HepG2 (cell line): ENCODE measurements around the gene NDUFAF5. TPM values are rescaled to one million over a fixed set of nuclear protein-coding genes. Genes with fewer than 3 reads are reported as not detected.

ENCODE experiments used
- NKX3-1 ChIP-seq: sonication (generic); formaldehyde crosslinking; IDR thresholded peaks from 2 replicates; pipeline ENCODE4 v1.5.0; 2020; ENCODE audit warnings: missing genetic modification reagents
- ZNF329 ChIP-seq: sonication (generic); formaldehyde crosslinking; IDR thresholded peaks from 2 replicates; pipeline ENCODE4 v1.9.0; 2021; ENCODE audit warnings: low read depth, mild to moderate bottlenecking, missing genetic modification reagents
- ZNF431 ChIP-seq: sonication (generic); formaldehyde crosslinking; IDR thresholded peaks from 2 replicates; pipeline ENCODE4 v1.9.0; 2022; ENCODE audit warnings: missing genetic modification reagents, low read depth, mild to moderate bottlenecking, borderline replicate concordance
- polyA plus RNA-seq, 8 experiments: library from polyadenylated mRNA; depleted of rRNA in 3 of 8; stranded (reverse) in 7 of 8; unstranded in 1 of 8; fragments of >200 nt; fragmentation: Illumina TruSeq in 4 of 8; extraction: Trizol in 4 of 8; gene quantifications; 2 replicates each; pipeline versions ENCODE4 v1.2.1 to v1.2.3, GENCODE V29; 2011 to 2016; ENCODE audit warnings: low read depth in 4 of 8, missing spikeins in 1 of 8, mixed read lengths in 1 of 8; ENCODE audit not compliant: insufficient read depth in 1 of 8
- total RNA-seq, 5 experiments: library from RNA; depleted of rRNA; stranded (reverse); fragments of >200 nt; fragmentation: Illumina TruSeq; extraction: Trizol; gene quantifications; 2 replicates each; pipeline ENCODE4 v1.2.3, GENCODE V29; 2016; ENCODE audit warnings: low read depth in 1 of 5
- TF ChIP-seq, protein P1 (sequence below): sonication (generic); formaldehyde crosslinking; IDR thresholded peaks from 2 replicates; pipeline ENCODE4 v1.5.1; 2020; ENCODE audit warnings: missing genetic modification reagents, mild to moderate bottlenecking, borderline replicate concordance
- TF ChIP-seq, protein P2 (sequence below): sonication (generic); formaldehyde crosslinking; IDR thresholded peaks from 2 replicates; pipeline ENCODE4 v1.5.1; 2020; ENCODE audit warnings: mild to moderate bottlenecking, missing genetic modification reagents, borderline replicate concordance
- TF ChIP-seq, protein P3 (sequence below): sonication (generic); formaldehyde crosslinking; IDR thresholded peaks from 2 replicates; pipeline ENCODE4 v1.4.0; 2020; ENCODE audit warnings: mild to moderate bottlenecking, missing genetic modification reagents, borderline replicate concordance
- TF ChIP-seq, protein P4 (sequence below): sonication (generic); formaldehyde crosslinking; IDR thresholded peaks from 2 replicates; pipeline ENCODE4 v1.4.0; 2020; ENCODE audit warnings: mild to moderate bottlenecking, missing genetic modification reagents
- TF ChIP-seq, protein P5 (sequence below): sonication (generic); formaldehyde crosslinking; IDR thresholded peaks from 2 replicates; pipeline ENCODE4 v1.4.0; 2020; ENCODE audit warnings: mild to moderate bottlenecking, missing genetic modification reagents
- TF ChIP-seq, protein P6 (sequence below): sonication (generic); formaldehyde crosslinking; IDR thresholded peaks from 2 replicates; pipeline ENCODE4 v1.5.0; 2020; ENCODE audit warnings: mild to moderate bottlenecking, missing genetic modification reagents
- TF ChIP-seq, protein P7 (sequence below): sonication (generic); formaldehyde crosslinking; IDR thresholded peaks from 2 replicates; pipeline ENCODE4 v1.8.0; 2022; ENCODE audit warnings: missing genetic modification reagents, mild to moderate bottlenecking, inconsistent platforms, borderline replicate concordance

NDUFAF5 gene
- total and polyA plus RNA-seq, 2 of the 13 experiments (the other 11 are each of a cell fraction or from before 2014, with no cell fraction given): 23.1 to 66.7 TPM

DNA sequence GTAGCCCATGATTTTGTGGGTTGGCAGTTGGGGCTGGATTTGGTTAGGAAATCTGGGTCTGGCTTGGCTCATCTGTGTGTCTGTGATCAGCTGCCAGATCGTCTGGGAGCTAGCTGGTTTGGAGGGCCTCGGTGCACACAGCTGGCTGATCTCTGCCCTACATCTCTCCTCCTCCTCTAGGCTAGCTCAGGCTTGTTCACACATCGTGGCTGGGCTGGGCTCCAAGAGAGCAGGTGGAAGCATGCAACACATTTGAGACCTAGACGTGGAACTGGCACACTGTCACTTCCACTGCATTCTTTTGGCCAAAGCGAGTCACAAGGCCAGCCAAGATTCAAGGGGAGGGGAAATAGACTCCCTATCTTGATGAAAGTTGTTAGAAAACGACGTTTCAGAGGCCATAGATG, 15.9 kb downstream of the NDUFAF5 start (continued):
- TF ChIP-seq ZNF329 (CRISPR knock-in tag) (no peak), NKX3-1 (CRISPR knock-in tag) (no peak), ZNF431 (CRISPR knock-in tag) (peak; percentile 72; the same call in 1 of the 2 replicates)
- TF ChIP-seq, protein P1, sequence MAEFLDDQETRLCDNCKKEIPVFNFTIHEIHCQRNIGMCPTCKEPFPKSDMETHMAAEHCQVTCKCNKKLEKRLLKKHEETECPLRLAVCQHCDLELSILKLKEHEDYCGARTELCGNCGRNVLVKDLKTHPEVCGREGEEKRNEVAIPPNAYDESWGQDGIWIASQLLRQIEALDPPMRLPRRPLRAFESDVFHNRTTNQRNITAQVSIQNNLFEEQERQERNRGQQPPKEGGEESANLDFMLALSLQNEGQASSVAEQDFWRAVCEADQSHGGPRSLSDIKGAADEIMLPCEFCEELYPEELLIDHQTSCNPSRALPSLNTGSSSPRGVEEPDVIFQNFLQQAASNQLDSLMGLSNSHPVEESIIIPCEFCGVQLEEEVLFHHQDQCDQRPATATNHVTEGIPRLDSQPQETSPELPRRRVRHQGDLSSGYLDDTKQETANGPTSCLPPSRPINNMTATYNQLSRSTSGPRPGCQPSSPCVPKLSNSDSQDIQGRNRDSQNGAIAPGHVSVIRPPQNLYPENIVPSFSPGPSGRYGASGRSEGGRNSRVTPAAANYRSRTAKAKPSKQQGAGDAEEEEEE: 0 out of 2 replicates have a peak, but pooled peaks have one; percentile 49
- TF ChIP-seq, protein P2, sequence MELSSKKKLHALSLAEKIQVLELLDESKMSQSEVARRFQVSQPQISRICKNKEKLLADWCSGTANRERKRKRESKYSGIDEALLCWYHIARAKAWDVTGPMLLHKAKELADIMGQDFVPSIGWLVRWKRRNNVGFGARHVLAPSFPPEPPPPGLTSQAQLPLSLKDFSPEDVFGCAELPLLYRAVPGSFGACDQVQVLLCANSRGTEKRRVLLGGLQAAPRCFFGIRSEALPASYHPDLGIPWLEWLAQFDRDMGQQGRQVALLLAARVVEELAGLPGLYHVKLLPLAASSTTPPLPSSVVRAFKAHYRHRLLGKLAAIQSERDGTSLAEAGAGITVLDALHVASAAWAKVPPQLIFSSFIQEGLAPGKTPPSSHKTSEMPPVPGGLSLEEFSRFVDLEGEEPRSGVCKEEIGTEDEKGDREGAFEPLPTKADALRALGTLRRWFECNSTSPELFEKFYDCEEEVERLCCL (CRISPR knock-in tag): no peak
- TF ChIP-seq, protein P3, sequence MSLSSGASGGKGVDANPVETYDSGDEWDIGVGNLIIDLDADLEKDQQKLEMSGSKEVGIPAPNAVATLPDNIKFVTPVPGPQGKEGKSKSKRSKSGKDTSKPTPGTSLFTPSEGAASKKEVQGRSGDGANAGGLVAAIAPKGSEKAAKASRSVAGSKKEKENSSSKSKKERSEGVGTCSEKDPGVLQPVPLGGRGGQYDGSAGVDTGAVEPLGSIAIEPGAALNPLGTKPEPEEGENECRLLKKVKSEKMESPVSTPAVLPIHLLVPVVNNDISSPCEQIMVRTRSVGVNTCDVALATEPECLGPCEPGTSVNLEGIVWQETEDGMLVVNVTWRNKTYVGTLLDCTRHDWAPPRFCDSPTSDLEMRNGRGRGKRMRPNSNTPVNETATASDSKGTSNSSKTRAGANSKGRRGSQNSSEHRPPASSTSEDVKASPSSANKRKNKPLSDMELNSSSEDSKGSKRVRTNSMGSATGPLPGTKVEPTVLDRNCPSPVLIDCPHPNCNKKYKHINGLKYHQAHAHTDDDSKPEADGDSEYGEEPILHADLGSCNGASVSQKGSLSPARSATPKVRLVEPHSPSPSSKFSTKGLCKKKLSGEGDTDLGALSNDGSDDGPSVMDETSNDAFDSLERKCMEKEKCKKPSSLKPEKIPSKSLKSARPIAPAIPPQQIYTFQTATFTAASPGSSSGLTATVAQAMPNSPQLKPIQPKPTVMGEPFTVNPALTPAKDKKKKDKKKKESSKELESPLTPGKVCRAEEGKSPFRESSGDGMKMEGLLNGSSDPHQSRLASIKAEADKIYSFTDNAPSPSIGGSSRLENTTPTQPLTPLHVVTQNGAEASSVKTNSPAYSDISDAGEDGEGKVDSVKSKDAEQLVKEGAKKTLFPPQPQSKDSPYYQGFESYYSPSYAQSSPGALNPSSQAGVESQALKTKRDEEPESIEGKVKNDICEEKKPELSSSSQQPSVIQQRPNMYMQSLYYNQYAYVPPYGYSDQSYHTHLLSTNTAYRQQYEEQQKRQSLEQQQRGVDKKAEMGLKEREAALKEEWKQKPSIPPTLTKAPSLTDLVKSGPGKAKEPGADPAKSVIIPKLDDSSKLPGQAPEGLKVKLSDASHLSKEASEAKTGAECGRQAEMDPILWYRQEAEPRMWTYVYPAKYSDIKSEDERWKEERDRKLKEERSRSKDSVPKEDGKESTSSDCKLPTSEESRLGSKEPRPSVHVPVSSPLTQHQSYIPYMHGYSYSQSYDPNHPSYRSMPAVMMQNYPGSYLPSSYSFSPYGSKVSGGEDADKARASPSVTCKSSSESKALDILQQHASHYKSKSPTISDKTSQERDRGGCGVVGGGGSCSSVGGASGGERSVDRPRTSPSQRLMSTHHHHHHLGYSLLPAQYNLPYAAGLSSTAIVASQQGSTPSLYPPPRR (CRISPR knock-in tag): no peak; the same call in 1 of the 2 replicates
- TF ChIP-seq, protein P4, sequence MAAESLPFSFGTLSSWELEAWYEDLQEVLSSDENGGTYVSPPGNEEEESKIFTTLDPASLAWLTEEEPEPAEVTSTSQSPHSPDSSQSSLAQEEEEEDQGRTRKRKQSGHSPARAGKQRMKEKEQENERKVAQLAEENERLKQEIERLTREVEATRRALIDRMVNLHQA: no peak
- TF ChIP-seq, protein P5, sequence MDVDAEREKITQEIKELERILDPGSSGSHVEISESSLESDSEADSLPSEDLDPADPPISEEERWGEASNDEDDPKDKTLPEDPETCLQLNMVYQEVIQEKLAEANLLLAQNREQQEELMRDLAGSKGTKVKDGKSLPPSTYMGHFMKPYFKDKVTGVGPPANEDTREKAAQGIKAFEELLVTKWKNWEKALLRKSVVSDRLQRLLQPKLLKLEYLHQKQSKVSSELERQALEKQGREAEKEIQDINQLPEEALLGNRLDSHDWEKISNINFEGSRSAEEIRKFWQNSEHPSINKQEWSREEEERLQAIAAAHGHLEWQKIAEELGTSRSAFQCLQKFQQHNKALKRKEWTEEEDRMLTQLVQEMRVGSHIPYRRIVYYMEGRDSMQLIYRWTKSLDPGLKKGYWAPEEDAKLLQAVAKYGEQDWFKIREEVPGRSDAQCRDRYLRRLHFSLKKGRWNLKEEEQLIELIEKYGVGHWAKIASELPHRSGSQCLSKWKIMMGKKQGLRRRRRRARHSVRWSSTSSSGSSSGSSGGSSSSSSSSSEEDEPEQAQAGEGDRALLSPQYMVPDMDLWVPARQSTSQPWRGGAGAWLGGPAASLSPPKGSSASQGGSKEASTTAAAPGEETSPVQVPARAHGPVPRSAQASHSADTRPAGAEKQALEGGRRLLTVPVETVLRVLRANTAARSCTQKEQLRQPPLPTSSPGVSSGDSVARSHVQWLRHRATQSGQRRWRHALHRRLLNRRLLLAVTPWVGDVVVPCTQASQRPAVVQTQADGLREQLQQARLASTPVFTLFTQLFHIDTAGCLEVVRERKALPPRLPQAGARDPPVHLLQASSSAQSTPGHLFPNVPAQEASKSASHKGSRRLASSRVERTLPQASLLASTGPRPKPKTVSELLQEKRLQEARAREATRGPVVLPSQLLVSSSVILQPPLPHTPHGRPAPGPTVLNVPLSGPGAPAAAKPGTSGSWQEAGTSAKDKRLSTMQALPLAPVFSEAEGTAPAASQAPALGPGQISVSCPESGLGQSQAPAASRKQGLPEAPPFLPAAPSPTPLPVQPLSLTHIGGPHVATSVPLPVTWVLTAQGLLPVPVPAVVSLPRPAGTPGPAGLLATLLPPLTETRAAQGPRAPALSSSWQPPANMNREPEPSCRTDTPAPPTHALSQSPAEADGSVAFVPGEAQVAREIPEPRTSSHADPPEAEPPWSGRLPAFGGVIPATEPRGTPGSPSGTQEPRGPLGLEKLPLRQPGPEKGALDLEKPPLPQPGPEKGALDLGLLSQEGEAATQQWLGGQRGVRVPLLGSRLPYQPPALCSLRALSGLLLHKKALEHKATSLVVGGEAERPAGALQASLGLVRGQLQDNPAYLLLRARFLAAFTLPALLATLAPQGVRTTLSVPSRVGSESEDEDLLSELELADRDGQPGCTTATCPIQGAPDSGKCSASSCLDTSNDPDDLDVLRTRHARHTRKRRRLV: no peak
- TF ChIP-seq, protein P6, sequence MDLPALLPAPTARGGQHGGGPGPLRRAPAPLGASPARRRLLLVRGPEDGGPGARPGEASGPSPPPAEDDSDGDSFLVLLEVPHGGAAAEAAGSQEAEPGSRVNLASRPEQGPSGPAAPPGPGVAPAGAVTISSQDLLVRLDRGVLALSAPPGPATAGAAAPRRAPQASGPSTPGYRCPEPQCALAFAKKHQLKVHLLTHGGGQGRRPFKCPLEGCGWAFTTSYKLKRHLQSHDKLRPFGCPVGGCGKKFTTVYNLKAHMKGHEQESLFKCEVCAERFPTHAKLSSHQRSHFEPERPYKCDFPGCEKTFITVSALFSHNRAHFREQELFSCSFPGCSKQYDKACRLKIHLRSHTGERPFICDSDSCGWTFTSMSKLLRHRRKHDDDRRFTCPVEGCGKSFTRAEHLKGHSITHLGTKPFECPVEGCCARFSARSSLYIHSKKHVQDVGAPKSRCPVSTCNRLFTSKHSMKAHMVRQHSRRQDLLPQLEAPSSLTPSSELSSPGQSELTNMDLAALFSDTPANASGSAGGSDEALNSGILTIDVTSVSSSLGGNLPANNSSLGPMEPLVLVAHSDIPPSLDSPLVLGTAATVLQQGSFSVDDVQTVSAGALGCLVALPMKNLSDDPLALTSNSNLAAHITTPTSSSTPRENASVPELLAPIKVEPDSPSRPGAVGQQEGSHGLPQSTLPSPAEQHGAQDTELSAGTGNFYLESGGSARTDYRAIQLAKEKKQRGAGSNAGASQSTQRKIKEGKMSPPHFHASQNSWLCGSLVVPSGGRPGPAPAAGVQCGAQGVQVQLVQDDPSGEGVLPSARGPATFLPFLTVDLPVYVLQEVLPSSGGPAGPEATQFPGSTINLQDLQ (CRISPR knock-in tag): peak; percentile 58; the same call in 1 of the 2 replicates
- TF ChIP-seq, protein P7, sequence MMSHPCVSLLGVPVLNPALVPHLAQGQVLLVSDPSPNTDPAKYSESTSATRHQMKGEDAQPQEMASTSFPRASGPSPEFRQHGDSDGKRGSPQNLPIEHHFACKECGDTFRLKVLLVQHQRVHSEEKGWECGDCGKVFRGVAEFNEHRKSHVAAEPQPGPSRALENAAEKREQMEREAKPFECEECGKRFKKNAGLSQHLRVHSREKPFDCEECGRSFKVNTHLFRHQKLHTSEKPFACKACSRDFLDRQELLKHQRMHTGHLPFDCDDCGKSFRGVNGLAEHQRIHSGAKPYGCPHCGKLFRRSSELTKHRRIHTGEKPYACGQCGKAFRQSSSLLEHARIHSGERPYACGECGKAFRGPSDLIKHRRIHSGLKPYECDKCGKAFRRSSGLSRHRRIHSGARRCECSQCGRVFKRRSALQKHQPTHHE: no peak
